ENCODE results near the gene NSMCE4A. TPM values are rescaled to one million over a fixed set of nuclear protein-coding genes. Genes with fewer than 3 reads are reported as not detected.

The NSMCE4A gene
- total RNA-seq, 1 experiment from 2014 or later, result 46.3 TPM

GRCh38 chr10:121983852-121984251 is 8.8 kb upstream of the NSMCE4A start:
- H3K4me1 ChIP-seq (ENCODE audit: insufficient read depth, low read length), result peaks cover 5% of the 10 kb centered on the region
- ChIA-PET CTCF (no interaction called here), POLR2A (ENCODE audit: unreplicated experiment) (no interaction called here)
- no peaks in the 10 kb centered on the region for H3F3A ChIP-seq (ENCODE audit: low read length, unreplicated experiment)
- H3K79me2 ChIP-seq (ENCODE audit: low read length), result no peaks in the 10 kb centered on the region
- intact Hi-C loops (cut with micrococcal nuclease), result no loop called here
- no peak overlapping the region for H3K4me3 ChIP-seq (ENCODE audit: low read length)
- H3K27me3 ChIP-seq (ENCODE audit: low read length), result no peaks in the 10 kb centered on the region
- H3K9me3 ChIP-seq (ENCODE audit: low read length), result peaks cover 8% of the 10 kb centered on the region; the same call in 1 of the 2 replicates
- no peak overlapping the region for H3K4me2 ChIP-seq (ENCODE audit: low read length)
- no peaks in the 10 kb centered on the region for H3K36me3 ChIP-seq (ENCODE audit: low read depth, low read length)
- no peaks in the 10 kb centered on the region for H4K20me1 ChIP-seq (ENCODE audit: low read length)
- BruUV-seq (replicated peaks), result no TSS peak
- H3K27ac ChIP-seq (ENCODE audit: low read length), result no peak overlapping the region
- no peak for DNase-seq
- no peak for ATAC-seq
- TF ChIP-seq EZH2phosphoT487 (IDR thresholded peaks at IDR 0.05; ENCODE audit: borderline replicate concordance, low read length), result no peak
- no peak for TF ChIP-seq EZH2 (IDR thresholded peaks at IDR 0.05; ENCODE audit: low read length, unreplicated experiment)
- no peak for TF ChIP-seq CTCF (conservative IDR thresholded peaks at IDR 0.05; ENCODE audit: low read depth, low read length)
- no peak overlapping the region for H2AFZ ChIP-seq (ENCODE audit: low read length)
- H3K9ac ChIP-seq (ENCODE audit: low read length), result no peak overlapping the region
- H3K9me2 ChIP-seq (replicated peaks; ENCODE audit: low read length), result no peaks in the 10 kb centered on the region

GRCh38 chr10:121981346-121981745 is 6.3 kb upstream of the NSMCE4A start:
- no peaks in the 10 kb centered on the region for H3F3A ChIP-seq (ENCODE audit: low read length, unreplicated experiment)
- no TSS peak for BruUV-seq (replicated peaks)
- no peak overlapping the region for H3K4me2 ChIP-seq (ENCODE audit: low read length)
- no peak for ATAC-seq
- CTCF ChIA-PET, result no interaction called here
- H3K27ac ChIP-seq (ENCODE audit: low read length), result no peak overlapping the region
- intact Hi-C loops (cut with micrococcal nuclease), result no loop called here
- no peaks in the 10 kb centered on the region for H3K36me3 ChIP-seq (ENCODE audit: low read depth, low read length)
- H3K4me3 ChIP-seq (ENCODE audit: low read length), result no peak overlapping the region
- H3K9me3 ChIP-seq (ENCODE audit: low read length), result peaks cover 8% of the 10 kb centered on the region; the same call in 1 of the 2 replicates
- H3K4me1 ChIP-seq (ENCODE audit: insufficient read depth, low read length), result no peaks in the 10 kb centered on the region
- POLR2A ChIA-PET (ENCODE audit: unreplicated experiment), result no interaction called here
- H3K9me2 ChIP-seq (replicated peaks; ENCODE audit: low read length), result no peaks in the 10 kb centered on the region
- DNase-seq, result no peak
- no peaks in the 10 kb centered on the region for H4K20me1 ChIP-seq (ENCODE audit: low read length)
- H3K27me3 ChIP-seq (ENCODE audit: low read length), result no peaks in the 10 kb centered on the region
- no peak for TF ChIP-seq EZH2phosphoT487 (IDR thresholded peaks at IDR 0.05; ENCODE audit: borderline replicate concordance, low read length)
- TF ChIP-seq CTCF (conservative IDR thresholded peaks at IDR 0.05; ENCODE audit: low read depth, low read length), result no peak
- TF ChIP-seq EZH2 (IDR thresholded peaks at IDR 0.05; ENCODE audit: low read length, unreplicated experiment), result no peak
- H3K79me2 ChIP-seq (ENCODE audit: low read length), result no peaks in the 10 kb centered on the region
- H2AFZ ChIP-seq (ENCODE audit: low read length), result no peak overlapping the region
- no peak overlapping the region for H3K9ac ChIP-seq (ENCODE audit: low read length)

- DNase-seq, result no peak
Observed at GRCh38 chr10:121978511-121978910, 3.5 kb upstream of the NSMCE4A start.

More at GRCh38 chr10:121978511-121978910, 3.5 kb upstream of the NSMCE4A start:
- H3K4me3 ChIP-seq (ENCODE audit: low read length), result no peak overlapping the region
- no peak overlapping the region for H2AFZ ChIP-seq (ENCODE audit: low read length)
- H3K9me2 ChIP-seq (replicated peaks; ENCODE audit: low read length), result no peaks in the 10 kb centered on the region
- ATAC-seq, result no peak
- H3K4me2 ChIP-seq (ENCODE audit: low read length), result no peak overlapping the region
- H3K79me2 ChIP-seq (ENCODE audit: low read length), result peaks cover 10% of the 10 kb centered on the region
- POLR2A ChIA-PET (ENCODE audit: unreplicated experiment), result no interaction called here
- TF ChIP-seq EZH2 (IDR thresholded peaks at IDR 0.05; ENCODE audit: low read length, unreplicated experiment), result no peak
- no peaks in the 10 kb centered on the region for H3F3A ChIP-seq (ENCODE audit: low read length, unreplicated experiment)
- no peak overlapping the region for H3K27ac ChIP-seq (ENCODE audit: low read length)
- H3K9ac ChIP-seq (ENCODE audit: low read length), result no peak overlapping the region
- 0 out of 2 replicates have a peak, but pooled peaks cover 4% of the 10 kb centered on the region for H4K20me1 ChIP-seq (ENCODE audit: low read length)
- no TSS peak for BruUV-seq (replicated peaks)
- peaks cover 2% of the 10 kb centered on the region; the same call in 1 of the 2 replicates for H3K4me1 ChIP-seq (ENCODE audit: insufficient read depth, low read length)
- H3K27me3 ChIP-seq (ENCODE audit: low read length), result no peaks in the 10 kb centered on the region
- H3K9me3 ChIP-seq (ENCODE audit: low read length), result no peaks in the 10 kb centered on the region
- no peaks in the 10 kb centered on the region for H3K36me3 ChIP-seq (ENCODE audit: low read depth, low read length)
- intact Hi-C loops (cut with micrococcal nuclease), result no loop called here
- CTCF ChIA-PET, result no interaction called here

All from PC-3 (cell line).